SJSA1 (cell line): ENCODE measurements around the gene ABHD11. TPM values are rescaled to one million over a fixed set of nuclear protein-coding genes. Genes with fewer than 3 reads are reported as not detected.
"Not testable (repeated sequence)": the region's sequence is repeated elsewhere in the genome, so short reads cannot be mapped to it uniquely, and the experiment has no call there.

Experiments
- DNase-seq, 2 experiments: peaks; one replicate each; pipeline ENCODE4 v3.0.0-alpha.2; 2015 to 2020; ENCODE audit warnings: low spot score in 2 of 2, low read depth in 1 of 2
- H3K27ac ChIP-seq: fragments of 250-450 bp; sonication (Bioruptor Pico); 2 replicates; pipeline ENCODE4 v1.5.1; 2020; ENCODE audit warnings: mild to moderate bottlenecking, moderate library complexity
- H3K27me3 ChIP-seq: fragments of 250-450 bp; sonication (Bioruptor Pico); replicated peaks from 2 replicates; pipeline ENCODE4 v1.5.1; 2020; ENCODE audit warnings: mild to moderate bottlenecking, moderate library complexity
- H3K36me3 ChIP-seq: fragments of 250-450 bp; sonication (Bioruptor Pico); 2 replicates; pipeline ENCODE4 v1.5.1; 2020; ENCODE audit warnings: mild to moderate bottlenecking
- H3K4me1 ChIP-seq: fragments of 250-450 bp; sonication (Bioruptor Pico); replicated peaks from 2 replicates; pipeline ENCODE4 v1.6.1; 2021; ENCODE audit warnings: mild to moderate bottlenecking
- H3K4me3 ChIP-seq: fragments of 250-450 bp; sonication (Bioruptor Pico); 2 replicates; pipeline ENCODE4 v1.5.1; 2020; ENCODE audit warnings: mild to moderate bottlenecking
- H3K9me3 ChIP-seq: fragments of 250-450 bp; sonication (Bioruptor Pico); replicated peaks from 2 replicates; pipeline ENCODE4 v1.5.1; 2020; ENCODE audit warnings: mild to moderate bottlenecking
- total RNA-seq: library from RNA; depleted of rRNA; stranded (reverse); fragments of >200 nt; shearing (Covaris generic); gene quantifications from 2 replicates; pipeline ENCODE4 v1.2.3, GENCODE V29; 2014

Gene ABHD11
- total RNA-seq, 1 experiment from 2014 or later: 25.8 TPM

- Histone ChIP-seq H3K36me3 (peaks cover 10% of the 10 kb centered on the region), H3K4me3 (peak overlapping the region; percentile 89), H3K4me1 (peaks cover 48% of the 10 kb centered on the region), H3K9me3 (no peaks in the 10 kb centered on the region), H3K27ac (no peak overlapping the region), H3K27me3 (no peaks in the 10 kb centered on the region)
- DNase-seq: no peak
Measured at GRCh38 chr7:73719806-73720169, 18.8 kb downstream of the ABHD11 start.

- Histone ChIP-seq H3K9me3 (no peaks in the 10 kb centered on the region), H3K36me3 (peaks cover 13% of the 10 kb centered on the region), H3K27me3 (no peaks in the 10 kb centered on the region), H3K27ac (peak within 1 kb of the TSS; percentile 23), H3K4me3 (peak within 1 kb of the TSS; percentile 89), H3K4me1 (peaks cover 49% of the 10 kb centered on the region)
- peak; percentile 37 to 75 for DNase-seq
Measured at GRCh38 chr7:73718905-73719805, 19.4 kb downstream of the ABHD11 start, which contains the start of gene STX1A. Gene STX1A, minus strand, starts transcription at chr7:73719669. Its CDS starts 38 bp downstream, at chr7:73719631.

- peak overlapping the region; percentile 89 for H3K4me3 ChIP-seq
- H3K27me3 ChIP-seq: no peaks in the 10 kb centered on the region
- DNase-seq: no peak
- peak overlapping the region; percentile 16; the same call in 1 of the 2 replicates for H3K27ac ChIP-seq
- peaks cover 16% of the 10 kb centered on the region for H3K36me3 ChIP-seq
- H3K9me3 ChIP-seq: no peaks in the 10 kb centered on the region
- peaks cover 49% of the 10 kb centered on the region for H3K4me1 ChIP-seq
Measured at GRCh38 chr7:73718438-73718881, 20.1 kb downstream of the ABHD11 start.

- peak overlapping the region; percentile 89 for H3K4me3 ChIP-seq
- H3K4me1 ChIP-seq: peaks cover 49% of the 10 kb centered on the region
- H3K27me3 ChIP-seq: no peaks in the 10 kb centered on the region
- peaks cover 20% of the 10 kb centered on the region for H3K36me3 ChIP-seq
- H3K9me3 ChIP-seq: no peaks in the 10 kb centered on the region
- DNase-seq: peak; percentile 82 to 88
- H3K27ac ChIP-seq: peak overlapping the region; percentile 77
Measured at GRCh38 chr7:73717991-73718405, 20.6 kb downstream of the ABHD11 start.

GRCh38 chr7:73717025-73717807 is 21.4 kb downstream of the ABHD11 start:
- DNase-seq: no peak

GRCh38 chr7:73716318-73716890 is 22.2 kb downstream of the ABHD11 start:
- Histone ChIP-seq H3K4me3 (no peak overlapping the region), H3K4me1 (peaks cover 49% of the 10 kb centered on the region), H3K27me3 (no peaks in the 10 kb centered on the region), H3K9me3 (no peaks in the 10 kb centered on the region), H3K27ac (no peak overlapping the region; the same call in 1 of the 2 replicates), H3K36me3 (peaks cover 28% of the 10 kb centered on the region)
- DNase-seq: no peak

More at GRCh38 chr7:73717025-73717807, 21.4 kb downstream of the ABHD11 start:
- H3K4me3 ChIP-seq: no peak overlapping the region
- H3K27me3 ChIP-seq: no peaks in the 10 kb centered on the region
- H3K4me1 ChIP-seq: peaks cover 49% of the 10 kb centered on the region
- no peaks in the 10 kb centered on the region for H3K9me3 ChIP-seq
- H3K27ac ChIP-seq: peak overlapping the region; percentile 77
- H3K36me3 ChIP-seq: peaks cover 25% of the 10 kb centered on the region

GRCh38 chr7:73715648-73716317 is 22.8 kb downstream of the ABHD11 start:
- Histone ChIP-seq H3K27ac (no peak overlapping the region; the same call in 1 of the 2 replicates), H3K4me1 (peaks cover 49% of the 10 kb centered on the region), H3K4me3 (no peak overlapping the region), H3K36me3 (peaks cover 28% of the 10 kb centered on the region), H3K9me3 (no peaks in the 10 kb centered on the region), H3K27me3 (no peaks in the 10 kb centered on the region)
- peak; percentile 92 to 95 for DNase-seq

GRCh38 chr7:73713319-73713718 is 25.3 kb downstream of the ABHD11 start:
- peaks cover 35% of the 10 kb centered on the region for H3K4me1 ChIP-seq

GRCh38 chr7:73712773-73713172 is 25.8 kb downstream of the ABHD11 start:
- Histone ChIP-seq H3K27me3 (no peaks in the 10 kb centered on the region), H3K9me3 (no peaks in the 10 kb centered on the region), H3K27ac (no peak overlapping the region), H3K36me3 (peaks cover 38% of the 10 kb centered on the region), H3K4me3 (no peak overlapping the region), H3K4me1 (peaks cover 29% of the 10 kb centered on the region)
- no peak for DNase-seq

More at GRCh38 chr7:73713319-73713718, 25.3 kb downstream of the ABHD11 start:
- not testable (repeated sequence) for H3K9me3 ChIP-seq, H3K4me3 ChIP-seq, H3K27ac ChIP-seq, H3K27me3 ChIP-seq, DNase-seq
- peaks cover 37% of the 10 kb centered on the region for H3K36me3 ChIP-seq

GRCh38 chr7:73708961-73709549 is 29.5 kb downstream of the ABHD11 start:
- no peaks in the 10 kb centered on the region for H3K27me3 ChIP-seq
- peaks cover 61% of the 10 kb centered on the region for H3K36me3 ChIP-seq
- peaks cover 31% of the 10 kb centered on the region for H3K4me1 ChIP-seq
- H3K9me3 ChIP-seq: no peaks in the 10 kb centered on the region
- no peak for DNase-seq
- no peak overlapping the region for H3K27ac ChIP-seq
- H3K4me3 ChIP-seq: no peak overlapping the region

- H3K27ac ChIP-seq: peak overlapping the region; percentile 77; the same call in 1 of the 2 replicates
Measured at GRCh38 chr7:73707045-73707631, 31.5 kb downstream of the ABHD11 start.

More at GRCh38 chr7:73707045-73707631, 31.5 kb downstream of the ABHD11 start:
- no peak for DNase-seq
- H3K4me1 ChIP-seq: peaks cover 31% of the 10 kb centered on the region
- H3K9me3 ChIP-seq: no peaks in the 10 kb centered on the region
- no peak overlapping the region for H3K4me3 ChIP-seq
- peaks cover 62% of the 10 kb centered on the region for H3K36me3 ChIP-seq
- H3K27me3 ChIP-seq: no peaks in the 10 kb centered on the region
